IPS-20b (cell line): ENCODE data around the gene KRTAP10-2.
"Not testable (repeated sequence)": the region's sequence is repeated elsewhere in the genome, so short reads cannot be mapped to it uniquely, and the experiment has no call there.

Experiments
- H3K27ac ChIP-seq: one replicate; pipeline ENCODE4 v1.5.1; 2013; ENCODE audit warnings: low read length
- H3K27me3 ChIP-seq: 2 replicates; pipeline ENCODE4 v1.6.1; 2013; ENCODE audit warnings: mild to moderate bottlenecking, low read length, inconsistent platforms; ENCODE audit not compliant: insufficient read depth
- H3K36me3 ChIP-seq: 2 replicates; pipeline ENCODE4 v1.6.1; 2013; ENCODE audit warnings: low read depth, mild to moderate bottlenecking, inconsistent platforms, low read length, moderate library complexity; ENCODE audit not compliant: insufficient read depth
- H3K4me1 ChIP-seq: 2 replicates; pipeline ENCODE4 v1.6.1; 2013; ENCODE audit warnings: mild to moderate bottlenecking, control low read depth, inconsistent platforms, low read length, moderate library complexity; ENCODE audit not compliant: insufficient read depth
- H3K4me3 ChIP-seq: 2 replicates; pipeline ENCODE4 v1.5.1; 2013; ENCODE audit warnings: mild to moderate bottlenecking, low read length, inconsistent platforms
- H3K9ac ChIP-seq: 2 replicates; pipeline ENCODE4 v1.6.1; 2013; ENCODE audit warnings: low read depth, mild to moderate bottlenecking, inconsistent platforms, low read length, moderate library complexity
- H3K9me3 ChIP-seq: 2 replicates; pipeline ENCODE4 v1.6.1; 2013; ENCODE audit warnings: mild to moderate bottlenecking, low read depth, low read length, inconsistent platforms; ENCODE audit not compliant: insufficient read depth

KRTAP10-2 gene, protein sequence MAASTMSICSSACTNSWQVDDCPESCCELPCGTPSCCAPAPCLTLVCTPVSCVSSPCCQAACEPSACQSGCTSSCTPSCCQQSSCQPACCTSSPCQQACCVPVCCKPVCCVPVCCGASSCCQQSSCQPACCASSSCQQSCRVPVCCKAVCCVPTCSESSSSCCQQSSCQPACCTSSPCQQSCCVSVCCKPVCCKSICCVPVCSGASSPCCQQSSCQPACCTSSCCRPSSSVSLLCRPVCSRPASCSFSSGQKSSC

GRCh38 chr21:44551340-44551961 is at the start of gene KRTAP10-2:
Gene KRTAP10-2, minus strand, starts transcription at chr21:44551505. Its CDS starts 47 bp downstream, at chr21:44551458.
- peaks cover 13% of the 10 kb centered on the region; the same call in 1 of the 2 replicates for H3K4me1 ChIP-seq
- H3K27me3 ChIP-seq: no peaks in the 10 kb centered on the region

DNA sequence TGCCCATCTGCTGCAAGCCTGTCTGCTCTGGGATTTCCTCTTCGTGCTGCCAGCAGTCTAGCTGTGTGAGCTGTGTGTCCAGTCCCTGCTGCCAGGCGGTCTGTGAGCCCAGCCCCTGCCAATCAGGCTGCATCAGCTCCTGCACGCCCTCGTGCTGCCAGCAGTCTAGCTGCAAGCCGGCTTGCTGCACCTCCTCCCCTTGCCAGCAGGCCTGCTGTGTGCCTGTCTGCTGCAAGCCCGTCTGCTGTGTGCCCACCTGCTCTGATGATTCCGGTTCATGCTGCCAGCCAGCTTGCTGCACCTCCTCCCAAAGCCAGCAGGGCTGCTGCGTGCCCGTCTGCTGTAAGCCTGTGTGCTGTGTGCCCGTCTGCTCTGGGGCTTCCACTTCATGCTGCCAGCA is 49.8 kb upstream of the KRTAP10-2 start:
- H3K4me1 ChIP-seq, H3K36me3 ChIP-seq, H3K9me3 ChIP-seq, H3K27me3 ChIP-seq, H3K27ac ChIP-seq, H3K9ac ChIP-seq, H3K4me3 ChIP-seq: not testable (repeated sequence)

More at GRCh38 chr21:44551340-44551961, at the start of gene KRTAP10-2:
- no peak within 1 kb of the TSS for H3K27ac ChIP-seq
- H3K9ac ChIP-seq: no peak within 1 kb of the TSS
- H3K36me3 ChIP-seq: no peaks in the 10 kb centered on the region
- H3K9me3 ChIP-seq: peaks cover 4% of the 10 kb centered on the region; the same call in 1 of the 2 replicates
- no peak within 1 kb of the TSS for H3K4me3 ChIP-seq

DNA sequence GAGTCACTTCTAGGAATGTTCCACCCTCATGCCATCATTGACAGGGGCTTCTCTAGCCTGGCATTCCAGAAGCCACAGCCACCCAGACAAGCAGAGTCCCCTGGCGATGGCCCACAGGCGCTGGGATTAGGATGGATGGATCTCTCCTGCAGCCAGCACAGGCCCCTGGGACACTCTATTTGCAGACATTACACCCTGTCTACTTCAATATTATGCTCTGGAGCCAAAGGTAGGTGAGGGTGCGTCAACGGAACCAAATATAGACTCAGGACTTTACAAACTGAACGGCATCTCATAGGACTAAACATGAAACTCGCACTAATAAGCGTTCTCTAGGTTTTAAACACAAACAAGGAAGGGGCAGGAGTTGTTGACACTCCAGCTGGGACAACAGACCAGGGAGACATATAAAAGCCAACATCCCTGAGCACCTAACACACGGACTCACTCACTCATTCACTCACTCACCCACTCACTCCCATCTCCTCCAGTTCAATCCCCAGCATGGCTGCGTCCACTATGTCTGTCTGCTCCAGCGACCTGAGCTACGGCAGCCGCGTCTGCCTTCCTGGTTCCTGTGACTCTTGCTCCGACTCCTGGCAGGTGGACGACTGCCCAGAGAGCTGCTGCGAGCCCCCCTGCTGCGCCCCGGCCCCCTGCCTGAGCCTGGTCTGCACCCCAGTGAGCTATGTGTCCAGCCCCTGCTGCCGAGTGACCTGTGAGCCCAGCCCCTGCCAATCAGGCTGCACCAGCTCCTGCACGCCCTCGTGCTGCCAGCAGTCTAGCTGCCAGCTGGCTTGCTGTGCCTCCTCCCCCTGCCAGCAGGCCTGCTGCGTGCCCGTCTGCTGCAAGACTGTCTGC is 49.0 kb upstream of the KRTAP10-2 start, which contains the start of gene KRTAP10-7:
TSS of gene KRTAP10-7 (plus strand) at position 480 of the 861 bp plus-strand sequence. CDS start at position 505, 25 bp downstream.
- H3K9me3 ChIP-seq, H3K27ac ChIP-seq, H3K27me3 ChIP-seq, H3K9ac ChIP-seq, H3K4me1 ChIP-seq, H3K4me3 ChIP-seq, H3K36me3 ChIP-seq: not testable (repeated sequence)

DNA sequence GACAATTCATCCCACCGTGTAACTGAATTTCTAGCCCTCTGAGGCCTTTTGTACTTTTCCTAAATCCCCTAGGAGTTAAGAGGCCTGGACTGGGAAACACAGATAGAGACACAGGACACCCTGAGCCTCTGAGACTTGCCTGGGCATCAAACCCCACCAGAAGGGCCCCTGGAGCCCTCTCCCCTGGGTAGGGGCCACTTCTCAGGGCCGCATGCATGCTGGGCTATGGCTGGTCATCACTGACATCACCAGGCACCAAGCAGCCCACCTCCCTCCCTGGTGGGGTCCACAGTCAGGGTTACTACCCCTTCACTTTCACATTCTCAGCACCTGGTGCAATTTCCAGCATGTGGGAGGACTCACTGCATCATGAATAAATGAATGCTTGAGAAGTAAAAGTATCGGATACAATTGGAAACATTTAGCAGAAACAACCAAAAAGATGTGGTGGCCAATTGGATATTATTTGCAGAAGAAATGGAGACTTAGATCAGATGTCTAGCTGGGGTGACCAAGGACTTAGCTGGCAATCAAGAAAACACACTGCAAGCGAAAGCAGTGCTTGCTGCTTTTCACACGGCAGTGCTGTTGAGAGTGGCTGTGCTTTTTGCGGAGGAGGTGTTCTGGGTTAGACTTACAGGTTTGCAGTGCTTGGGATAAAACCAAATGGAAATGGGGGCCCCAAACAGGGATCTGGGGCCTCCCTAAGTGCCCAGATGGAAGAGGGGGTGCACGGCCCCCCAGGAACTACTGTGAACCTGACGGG is 48.1 kb upstream of the KRTAP10-2 start:
- no peak overlapping the region for H3K4me3 ChIP-seq
- H3K27ac ChIP-seq: no peak overlapping the region
- H3K9me3 ChIP-seq: peaks cover 2% of the 10 kb centered on the region; the same call in 1 of the 2 replicates
- no peaks in the 10 kb centered on the region for H3K36me3 ChIP-seq
- no peaks in the 10 kb centered on the region for H3K27me3 ChIP-seq
- peaks cover 5% of the 10 kb centered on the region; the same call in 1 of the 2 replicates for H3K4me1 ChIP-seq
- H3K9ac ChIP-seq: no peak overlapping the region

DNA sequence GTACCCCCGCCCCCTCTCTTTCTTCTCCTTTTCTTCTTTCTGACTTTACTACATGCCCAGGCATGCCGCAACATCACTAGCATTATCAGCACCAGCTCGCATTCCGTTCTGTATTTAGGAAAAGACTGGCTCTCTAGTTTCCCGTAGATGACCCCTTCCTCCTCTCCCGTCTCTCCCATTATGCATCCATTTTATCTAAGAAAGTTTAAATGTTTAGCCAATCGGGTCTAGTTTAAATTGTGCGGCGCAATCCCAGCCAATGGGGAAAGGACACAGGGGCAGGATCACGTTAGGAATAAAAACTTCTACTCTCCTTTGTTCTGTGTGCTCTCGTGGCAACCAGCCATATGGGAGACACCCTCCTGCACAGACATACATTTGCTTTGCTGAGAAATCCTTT is 46.8 kb upstream of the KRTAP10-2 start:
- H3K9ac ChIP-seq: peak overlapping the region; percentile 1; the same call in 1 of the 2 replicates
- no peaks in the 10 kb centered on the region for H3K36me3 ChIP-seq
- H3K27me3 ChIP-seq: no peaks in the 10 kb centered on the region
- H3K9me3 ChIP-seq: no peaks in the 10 kb centered on the region
- H3K27ac ChIP-seq: no peak overlapping the region
- H3K4me1 ChIP-seq: peaks cover 9% of the 10 kb centered on the region; the same call in 1 of the 2 replicates
- no peak overlapping the region for H3K4me3 ChIP-seq

- peaks cover 13% of the 10 kb centered on the region; the same call in 1 of the 2 replicates for H3K4me1 ChIP-seq
- no peak overlapping the region for H3K4me3 ChIP-seq
- H3K36me3 ChIP-seq: no peaks in the 10 kb centered on the region
- no peaks in the 10 kb centered on the region for H3K27me3 ChIP-seq
- H3K27ac ChIP-seq: no peak overlapping the region
- H3K9ac ChIP-seq: no peak overlapping the region
- no peaks in the 10 kb centered on the region for H3K9me3 ChIP-seq
Observed at GRCh38 chr21:44596068-44596725, 44.9 kb upstream of the KRTAP10-2 start.

- Histone ChIP-seq H3K27ac (no peak overlapping the region), H3K9ac (no peak overlapping the region), H3K4me3 (no peak overlapping the region), H3K27me3 (no peaks in the 10 kb centered on the region), H3K4me1 (peaks cover 13% of the 10 kb centered on the region; the same call in 1 of the 2 replicates), H3K9me3 (no peaks in the 10 kb centered on the region), H3K36me3 (no peaks in the 10 kb centered on the region)
Observed at GRCh38 chr21:44595524-44595923, 44.2 kb upstream of the KRTAP10-2 start.

DNA sequence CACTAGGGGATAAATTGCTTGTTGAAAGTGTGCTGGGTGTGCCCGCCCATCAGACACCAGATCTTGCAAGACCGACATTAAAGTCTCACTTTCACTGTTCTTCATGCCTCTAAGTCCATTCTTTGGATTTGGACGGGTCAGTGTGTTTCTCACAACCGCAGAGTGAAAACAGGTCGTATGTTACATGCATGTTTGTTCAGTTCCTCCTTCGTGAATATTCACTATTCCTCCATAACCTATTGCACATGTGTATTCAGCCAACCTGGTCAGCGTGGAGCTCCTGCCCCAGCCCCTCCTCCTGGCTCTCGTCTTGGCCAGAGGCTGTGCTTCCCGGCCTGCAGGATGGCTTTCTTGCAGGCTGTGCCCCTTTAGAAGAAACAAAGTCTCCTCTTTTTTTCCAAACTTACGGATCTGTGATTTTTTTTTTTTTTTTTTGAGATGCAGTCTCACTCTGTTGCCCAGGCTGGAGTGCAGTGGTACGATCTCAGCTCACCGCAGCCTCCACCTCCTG is 43.2 kb upstream of the KRTAP10-2 start:
- H3K36me3 ChIP-seq: no peaks in the 10 kb centered on the region
- no peak overlapping the region for H3K9ac ChIP-seq
- H3K4me3 ChIP-seq: no peak overlapping the region
- no peaks in the 10 kb centered on the region for H3K27me3 ChIP-seq
- H3K27ac ChIP-seq: no peak overlapping the region
- H3K9me3 ChIP-seq: no peaks in the 10 kb centered on the region
- H3K4me1 ChIP-seq: peaks cover 13% of the 10 kb centered on the region; the same call in 1 of the 2 replicates

DNA sequence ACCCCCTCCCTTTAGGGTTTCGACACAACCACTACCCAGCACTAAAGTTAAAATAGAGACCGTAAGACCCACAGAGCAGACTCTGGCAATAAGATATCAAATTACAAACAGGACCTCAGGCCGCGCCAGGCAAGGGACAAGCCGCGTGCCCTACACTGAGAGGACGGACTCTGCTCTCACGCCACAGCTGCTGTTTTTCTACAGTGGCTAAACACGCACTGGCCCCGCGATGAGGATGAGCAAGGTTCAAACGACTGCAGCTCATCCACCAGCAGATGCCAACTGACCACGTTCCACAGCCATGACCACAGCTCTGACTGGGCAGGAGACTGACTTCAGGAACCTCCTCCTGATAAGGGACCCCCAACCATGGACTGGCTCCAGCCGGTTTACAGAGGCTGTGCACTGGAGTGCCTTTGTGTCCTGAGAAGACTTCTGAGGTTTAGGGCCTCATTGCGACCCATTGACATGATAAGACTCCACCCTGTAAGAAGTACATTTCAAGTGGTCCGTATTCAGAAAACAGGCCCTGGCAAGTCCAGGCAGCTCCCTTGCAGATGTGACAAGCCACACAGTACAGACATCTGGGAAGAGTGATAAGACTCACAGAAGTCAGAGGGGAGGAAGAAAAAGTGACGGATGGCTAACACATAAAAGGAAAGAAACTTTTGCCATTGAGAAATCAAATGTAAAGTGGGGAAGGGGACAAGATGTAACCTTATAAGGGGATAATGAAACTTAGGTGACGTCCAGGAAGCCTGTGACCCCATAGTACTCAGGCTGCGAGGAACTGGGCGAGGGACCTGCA is 42.5 kb upstream of the KRTAP10-2 start:
- Histone ChIP-seq H3K9ac (no peak overlapping the region), H3K9me3 (no peaks in the 10 kb centered on the region)

More for the DNA sequence above, 42.5 kb upstream of the KRTAP10-2 start:
- Histone ChIP-seq H3K4me3 (no peak overlapping the region), H3K4me1 (peaks cover 13% of the 10 kb centered on the region; the same call in 1 of the 2 replicates), H3K27ac (no peak overlapping the region), H3K27me3 (no peaks in the 10 kb centered on the region), H3K36me3 (no peaks in the 10 kb centered on the region)
